VCaP (cell line): ENCODE data around the gene SHISAL2A.

Experiments
- H3K27ac ChIP-seq: fragments of 450-650 bp; 2 replicates; pipeline ENCODE4 v1.5.1; 2017
- CTCF ChIP-seq: fragments of 450-650 bp; conservative IDR thresholded peaks from 2 replicates; pipeline ENCODE4 v1.5.1; 2017; ENCODE audit warnings: mild to moderate bottlenecking, moderate library complexity

Gene SHISAL2A

GRCh38 chr1:52702886-52703787, 70.2 kb downstream of the SHISAL2A start:
- H3K27ac ChIP-seq = no peak overlapping the region; the same call in 1 of the 2 replicates
- TF ChIP-seq CTCF = no peak

GRCh38 chr1:52706136-52706670, 73.2 kb downstream of the SHISAL2A start:
- no peak overlapping the region for H3K27ac ChIP-seq
- TF ChIP-seq CTCF = no peak
